Spinal cord (tissue), 10 donors: ENCODE measurements around the gene MINK1. TPM values are rescaled to one million over a fixed set of nuclear protein-coding genes. Genes with fewer than 3 reads are reported as not detected.

Experiments used
- DNase-seq, 6 donors: peaks; one replicate each; pipeline versions ENCODE4 v3.0.0 to v3.0.0-alpha.2; 2013 to 2015; ENCODE audit warnings: low spot score in 6 of 6, low read depth in 4 of 6
- H3K27ac ChIP-seq: one replicate; pipeline ENCODE4 v1.5.1; 2013; ENCODE audit warnings: low read depth, low read length, control low read depth
- H3K27me3 ChIP-seq: one replicate; pipeline ENCODE4 v1.6.1; 2013; ENCODE audit warnings: low read length; ENCODE audit not compliant: control insufficient read depth, insufficient read depth
- H3K36me3 ChIP-seq: one replicate; pipeline ENCODE4 v1.6.1; 2013; ENCODE audit warnings: low read length; ENCODE audit not compliant: control insufficient read depth, insufficient read depth
- H3K4me1 ChIP-seq: one replicate; pipeline ENCODE4 v1.6.1; 2013; ENCODE audit warnings: low read length; ENCODE audit not compliant: control insufficient read depth, insufficient read depth
- H3K4me3 ChIP-seq: one replicate; pipeline ENCODE4 v1.5.1; 2013; ENCODE audit warnings: low read depth, low read length, control low read depth
- H3K9me3 ChIP-seq: one replicate; pipeline ENCODE4 v1.6.1; 2013; ENCODE audit warnings: low read length; ENCODE audit not compliant: control insufficient read depth, insufficient read depth
- WGBS: methylation state at CpG from one replicate; pipeline ENCODE4 v1.1.5; 2013; ENCODE audit warnings: missing lambda C conversion rate; ENCODE audit not compliant: insufficient coverage; 5-methylcytosine and 5-hydroxymethylcytosine counted together
- polyA plus RNA-seq, 2 donors: library from polyadenylated mRNA; unstranded; fragments of 120-200 nt; gene quantifications; one replicate each; pipeline ENCODE4 v1.2.1, GENCODE V29; 2013; ENCODE audit not compliant: insufficient read length in 2 of 2
- total RNA-seq, 2 donors: library from RNA; depleted of rRNA in 1 of 2; stranded (reverse); fragments of 120-200 nt in 1 of 2; fragments of >200 nt in 1 of 2; gene quantifications; one replicate each; pipeline versions ENCODE4 v1.2.3 to v1.2.4, GENCODE V29; 2013 to 2014
- donor health status: healthy.

Gene MINK1
- total and polyA plus RNA-seq, 4 donors, result 33.5 to 86.2 (median 51.1) TPM

GRCh38 chr17:4935650-4936049 is 102.5 kb downstream of the MINK1 start:
- Histone ChIP-seq H3K27ac (no peak overlapping the region), H3K36me3 (peaks cover 43% of the 10 kb centered on the region), H3K4me1 (peaks cover 27% of the 10 kb centered on the region), H3K9me3 (no peaks in the 10 kb centered on the region), H3K4me3 (no peak overlapping the region), H3K27me3 (no peaks in the 10 kb centered on the region)
- DNase-seq, result no peak

- H3K4me3 ChIP-seq, result no peak overlapping the region
- H3K4me1 ChIP-seq, result peaks cover 35% of the 10 kb centered on the region
- peaks cover 43% of the 10 kb centered on the region for H3K36me3 ChIP-seq
- no peak for DNase-seq
- H3K27me3 ChIP-seq, result no peaks in the 10 kb centered on the region
- no peak overlapping the region for H3K27ac ChIP-seq
- no peaks in the 10 kb centered on the region for H3K9me3 ChIP-seq
- 98% methylated on average over 3 of the region's 3 CpGs for WGBS
Observed at GRCh38 chr17:4936436-4936835, 103.3 kb downstream of the MINK1 start.

GRCh38 chr17:4937553-4937952 is 104.4 kb downstream of the MINK1 start:
- WGBS, result 96% methylated on average over 16 of the region's 16 CpGs
- H3K4me3 ChIP-seq, result no peak overlapping the region
- H3K36me3 ChIP-seq, result peaks cover 55% of the 10 kb centered on the region

GRCh38 chr17:4938069-4938491 is 104.9 kb downstream of the MINK1 start:
- Histone ChIP-seq H3K4me1 (peaks cover 39% of the 10 kb centered on the region), H3K36me3 (peaks cover 57% of the 10 kb centered on the region), H3K9me3 (no peaks in the 10 kb centered on the region), H3K27ac (no peak overlapping the region), H3K4me3 (no peak overlapping the region), H3K27me3 (no peaks in the 10 kb centered on the region)
- DNase-seq, result no peak
- WGBS, result 89% methylated on average over 6 of the region's 11 CpGs

More at GRCh38 chr17:4937553-4937952, 104.4 kb downstream of the MINK1 start:
- Histone ChIP-seq H3K27ac (no peak overlapping the region), H3K9me3 (no peaks in the 10 kb centered on the region), H3K27me3 (no peaks in the 10 kb centered on the region), H3K4me1 (peaks cover 39% of the 10 kb centered on the region)
- DNase-seq, result no peak

- Histone ChIP-seq H3K4me1 (peaks cover 38% of the 10 kb centered on the region), H3K27ac (peak overlapping the region; percentile 96), H3K4me3 (peak overlapping the region; percentile 93), H3K36me3 (peaks cover 66% of the 10 kb centered on the region), H3K9me3 (no peaks in the 10 kb centered on the region), H3K27me3 (no peaks in the 10 kb centered on the region)
- WGBS, result 55% methylated on average over 15 of the region's 19 CpGs
- no peak for DNase-seq
Observed at GRCh38 chr17:4938688-4939545, 105.8 kb downstream of the MINK1 start.

- Histone ChIP-seq H3K27me3 (no peaks in the 10 kb centered on the region), H3K9me3 (no peaks in the 10 kb centered on the region), H3K27ac (peak overlapping the region; percentile 96), H3K4me1 (peaks cover 32% of the 10 kb centered on the region), H3K4me3 (peak overlapping the region; percentile 93), H3K36me3 (peaks cover 68% of the 10 kb centered on the region)
- DNase-seq, result no peak
- WGBS, result 0% methylated on average over 16 of the region's 16 CpGs
Observed at GRCh38 chr17:4939546-4939795, 106.3 kb downstream of the MINK1 start.

- Histone ChIP-seq H3K36me3 (peaks cover 72% of the 10 kb centered on the region), H3K27ac (peak within 1 kb of the TSS; percentile 96), H3K4me1 (peaks cover 30% of the 10 kb centered on the region), H3K9me3 (no peaks in the 10 kb centered on the region), H3K4me3 (peak within 1 kb of the TSS; percentile 93), H3K27me3 (no peaks in the 10 kb centered on the region)
- under 1% methylated on average over 71 of the region's 72 CpGs for WGBS
- DNase-seq, result peak; percentile 97 to 100 (median 99)
Observed at GRCh38 chr17:4939796-4940554, 106.8 kb downstream of the MINK1 start, which contains the start of the genes RNF167 and SLC25A11. Gene RNF167, plus strand, starts transcription at chr17:4940268. Its CDS starts 642 bp downstream, at chr17:4940910. Gene SLC25A11, minus strand, starts transcription at chr17:4940046. Its CDS starts 136 bp downstream, at chr17:4939910.

- no peak for DNase-seq
- under 1% methylated on average over 22 of the region's 29 CpGs for WGBS
- Histone ChIP-seq H3K9me3 (no peaks in the 10 kb centered on the region), H3K4me1 (peaks cover 38% of the 10 kb centered on the region), H3K27me3 (no peaks in the 10 kb centered on the region), H3K4me3 (peak overlapping the region; percentile 93), H3K27ac (peak overlapping the region; percentile 96), H3K36me3 (peaks cover 74% of the 10 kb centered on the region)
Observed at GRCh38 chr17:4940555-4941318, 107.6 kb downstream of the MINK1 start.

GRCh38 chr17:4941319-4941610 is 108.1 kb downstream of the MINK1 start:
- DNase-seq, result no peak
- Histone ChIP-seq H3K27ac (no peak overlapping the region), H3K4me1 (peaks cover 39% of the 10 kb centered on the region), H3K9me3 (no peaks in the 10 kb centered on the region), H3K4me3 (peak overlapping the region; percentile 93), H3K36me3 (peaks cover 71% of the 10 kb centered on the region), H3K27me3 (no peaks in the 10 kb centered on the region)
- WGBS, result 77% methylated on average over 3 of the region's 4 CpGs
